Measurements from ENCODE around the gene INHBC. TPM values are rescaled to one million over a fixed set of nuclear protein-coding genes. Genes with fewer than 3 reads are reported as not detected.

Gene INHBC
- total RNA-seq, 1 experiment from 2014 or later = not detected

GRCh38 chr12:57461917-57462250, 27.3 kb downstream of the INHBC start:
- H3K4me3 ChIP-seq (ENCODE audit: low read depth in 2 of 2, low read length in 2 of 2) = peak overlapping the region; percentile 63 to 72
- ChIA-PET CTCF (interaction anchor here (0.7 kb wide), 1 partner anchor 9 kb away, joined by 3 read pairs; no protein-coding TSS in a partner anchor), POLR2A (interaction anchor here (0.6 kb wide), 1 partner anchor 764 kb away, joined by 7 read pairs; no protein-coding TSS in a partner anchor)
- H3K27me3 ChIP-seq (ENCODE audit: control insufficient read depth, insufficient read depth, low read length) = no peaks in the 10 kb centered on the region
- DNase-seq (ENCODE audit: low read depth, low spot score) = no peak
- ATAC-seq = peak; percentile 2
- in situ Hi-C loops (cut with HindIII; ENCODE audit: low pct_unique_long_range_greater_than_20kb, low sequenced_read_pairs) (no loop called here), intact Hi-C loops (cut with micrococcal nuclease; ENCODE audit: unreplicated experiment) (no loop called here)
- H3K27ac ChIP-seq (ENCODE audit: low read length) = peak overlapping the region; percentile 85
- no peaks in the 10 kb centered on the region for H3K9me3 ChIP-seq (ENCODE audit: control insufficient read depth, insufficient read depth, low read depth, low read length)
- H3K36me3 ChIP-seq (ENCODE audit: control insufficient read depth, insufficient read depth, low read length) = no peaks in the 10 kb centered on the region
- no peak for TF ChIP-seq POLR2AphosphoS5 (IDR thresholded peaks at IDR 0.05; ENCODE audit: low read depth, low read length)
- TF ChIP-seq, protein P1, sequence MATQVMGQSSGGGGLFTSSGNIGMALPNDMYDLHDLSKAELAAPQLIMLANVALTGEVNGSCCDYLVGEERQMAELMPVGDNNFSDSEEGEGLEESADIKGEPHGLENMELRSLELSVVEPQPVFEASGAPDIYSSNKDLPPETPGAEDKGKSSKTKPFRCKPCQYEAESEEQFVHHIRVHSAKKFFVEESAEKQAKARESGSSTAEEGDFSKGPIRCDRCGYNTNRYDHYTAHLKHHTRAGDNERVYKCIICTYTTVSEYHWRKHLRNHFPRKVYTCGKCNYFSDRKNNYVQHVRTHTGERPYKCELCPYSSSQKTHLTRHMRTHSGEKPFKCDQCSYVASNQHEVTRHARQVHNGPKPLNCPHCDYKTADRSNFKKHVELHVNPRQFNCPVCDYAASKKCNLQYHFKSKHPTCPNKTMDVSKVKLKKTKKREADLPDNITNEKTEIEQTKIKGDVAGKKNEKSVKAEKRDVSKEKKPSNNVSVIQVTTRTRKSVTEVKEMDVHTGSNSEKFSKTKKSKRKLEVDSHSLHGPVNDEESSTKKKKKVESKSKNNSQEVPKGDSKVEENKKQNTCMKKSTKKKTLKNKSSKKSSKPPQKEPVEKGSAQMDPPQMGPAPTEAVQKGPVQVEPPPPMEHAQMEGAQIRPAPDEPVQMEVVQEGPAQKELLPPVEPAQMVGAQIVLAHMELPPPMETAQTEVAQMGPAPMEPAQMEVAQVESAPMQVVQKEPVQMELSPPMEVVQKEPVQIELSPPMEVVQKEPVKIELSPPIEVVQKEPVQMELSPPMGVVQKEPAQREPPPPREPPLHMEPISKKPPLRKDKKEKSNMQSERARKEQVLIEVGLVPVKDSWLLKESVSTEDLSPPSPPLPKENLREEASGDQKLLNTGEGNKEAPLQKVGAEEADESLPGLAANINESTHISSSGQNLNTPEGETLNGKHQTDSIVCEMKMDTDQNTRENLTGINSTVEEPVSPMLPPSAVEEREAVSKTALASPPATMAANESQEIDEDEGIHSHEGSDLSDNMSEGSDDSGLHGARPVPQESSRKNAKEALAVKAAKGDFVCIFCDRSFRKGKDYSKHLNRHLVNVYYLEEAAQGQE (IDR thresholded peaks at IDR 0.05; ENCODE audit: insufficient read depth in 1 of 2, low read depth in 2 of 2, low read length in 1 of 2) = no peak
- TF ChIP-seq TCF7L2 (IDR thresholded peaks at IDR 0.05; ENCODE audit: low read depth, low read length) = no peak
- TF ChIP-seq, protein P2, sequence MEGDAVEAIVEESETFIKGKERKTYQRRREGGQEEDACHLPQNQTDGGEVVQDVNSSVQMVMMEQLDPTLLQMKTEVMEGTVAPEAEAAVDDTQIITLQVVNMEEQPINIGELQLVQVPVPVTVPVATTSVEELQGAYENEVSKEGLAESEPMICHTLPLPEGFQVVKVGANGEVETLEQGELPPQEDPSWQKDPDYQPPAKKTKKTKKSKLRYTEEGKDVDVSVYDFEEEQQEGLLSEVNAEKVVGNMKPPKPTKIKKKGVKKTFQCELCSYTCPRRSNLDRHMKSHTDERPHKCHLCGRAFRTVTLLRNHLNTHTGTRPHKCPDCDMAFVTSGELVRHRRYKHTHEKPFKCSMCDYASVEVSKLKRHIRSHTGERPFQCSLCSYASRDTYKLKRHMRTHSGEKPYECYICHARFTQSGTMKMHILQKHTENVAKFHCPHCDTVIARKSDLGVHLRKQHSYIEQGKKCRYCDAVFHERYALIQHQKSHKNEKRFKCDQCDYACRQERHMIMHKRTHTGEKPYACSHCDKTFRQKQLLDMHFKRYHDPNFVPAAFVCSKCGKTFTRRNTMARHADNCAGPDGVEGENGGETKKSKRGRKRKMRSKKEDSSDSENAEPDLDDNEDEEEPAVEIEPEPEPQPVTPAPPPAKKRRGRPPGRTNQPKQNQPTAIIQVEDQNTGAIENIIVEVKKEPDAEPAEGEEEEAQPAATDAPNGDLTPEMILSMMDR (IDR thresholded peaks at IDR 0.05) = no peak
- TF ChIP-seq SIN3A (IDR thresholded peaks at IDR 0.05; ENCODE audit: borderline replicate concordance, insufficient read depth, low read depth, low read length) = no peak
- BruUV-seq (replicated peaks) = no TSS peak
- peaks cover 15% of the 10 kb centered on the region for H3K4me1 ChIP-seq (ENCODE audit: control insufficient read depth, insufficient read depth, low read length)

DNA sequence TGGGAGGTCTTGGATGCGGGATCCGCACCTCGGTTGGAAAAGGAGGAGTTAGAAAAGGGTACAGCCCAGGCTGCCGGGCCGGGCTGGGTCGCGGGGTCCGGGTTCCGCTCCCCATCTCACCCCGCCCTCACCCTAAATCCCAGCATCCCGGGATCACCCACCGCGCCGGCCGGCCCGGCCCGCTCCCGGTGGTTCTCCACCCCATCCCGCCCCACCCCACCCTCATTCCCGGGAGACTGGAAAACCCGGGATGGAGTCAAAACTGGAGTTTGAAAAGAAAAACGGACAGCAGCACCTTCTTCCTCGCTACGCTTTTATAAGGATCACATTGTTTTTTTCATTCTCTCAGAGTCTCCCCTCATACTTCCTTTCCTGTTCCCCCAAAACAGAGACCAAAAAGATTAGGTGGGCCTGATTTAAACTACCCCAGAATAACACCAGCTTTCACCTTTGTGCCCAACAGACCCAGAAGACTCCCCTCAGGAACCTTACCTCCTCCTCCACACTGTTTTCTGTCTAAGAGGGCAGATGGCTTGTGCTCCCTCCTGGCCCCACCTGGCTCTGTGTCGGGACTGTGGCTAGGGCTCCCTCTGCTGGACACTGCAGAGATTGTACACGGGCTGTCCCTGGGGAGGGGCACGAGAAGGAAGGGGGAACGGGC, 27.8 kb downstream of the INHBC start:
- ATAC-seq (peak; percentile 87), DNase-seq (ENCODE audit: low read depth, low spot score) (peak; percentile 94)
- Histone ChIP-seq H3K4me3 (ENCODE audit: low read depth in 2 of 2, low read length in 2 of 2) (peak overlapping the region; percentile 63 to 72), H3K36me3 (ENCODE audit: control insufficient read depth, insufficient read depth, low read length) (no peaks in the 10 kb centered on the region), H3K4me1 (ENCODE audit: control insufficient read depth, insufficient read depth, low read length) (peaks cover 15% of the 10 kb centered on the region), H3K27ac (ENCODE audit: low read length) (peak overlapping the region; percentile 85), H3K9me3 (ENCODE audit: control insufficient read depth, insufficient read depth, low read depth, low read length) (no peaks in the 10 kb centered on the region), H3K27me3 (ENCODE audit: control insufficient read depth, insufficient read depth, low read length) (no peaks in the 10 kb centered on the region)
- in situ Hi-C loops (cut with HindIII; ENCODE audit: low pct_unique_long_range_greater_than_20kb, low sequenced_read_pairs) = no loop called here
- TF ChIP-seq, protein P1 (IDR thresholded peaks at IDR 0.05; ENCODE audit: insufficient read depth in 1 of 2, low read depth in 2 of 2, low read length in 1 of 2) = no peak
- TF ChIP-seq, protein P2 (IDR thresholded peaks at IDR 0.05) = peak; percentile 97
- no peak for TF ChIP-seq POLR2AphosphoS5 (IDR thresholded peaks at IDR 0.05; ENCODE audit: low read depth, low read length)
- peak; percentile 20; the same call in 1 of the 2 replicates for TF ChIP-seq SIN3A (IDR thresholded peaks at IDR 0.05; ENCODE audit: borderline replicate concordance, insufficient read depth, low read depth, low read length)
- no peak for TF ChIP-seq TCF7L2 (IDR thresholded peaks at IDR 0.05; ENCODE audit: low read depth, low read length)
- ChIA-PET POLR2A (no interaction called here), CTCF (interaction anchor here (0.7 kb wide), 1 partner anchor 10 kb away, joined by 3 read pairs; no protein-coding TSS in a partner anchor)
- BruUV-seq (replicated peaks) = no TSS peak
- intact Hi-C loops (cut with micrococcal nuclease; ENCODE audit: unreplicated experiment) = no loop called here
